Measurements from ENCODE around the gene ARIH2.
A peak's percentile ranks its signal among the peaks of the same experiment; 100 is the strongest.

Gene ARIH2

DNA sequence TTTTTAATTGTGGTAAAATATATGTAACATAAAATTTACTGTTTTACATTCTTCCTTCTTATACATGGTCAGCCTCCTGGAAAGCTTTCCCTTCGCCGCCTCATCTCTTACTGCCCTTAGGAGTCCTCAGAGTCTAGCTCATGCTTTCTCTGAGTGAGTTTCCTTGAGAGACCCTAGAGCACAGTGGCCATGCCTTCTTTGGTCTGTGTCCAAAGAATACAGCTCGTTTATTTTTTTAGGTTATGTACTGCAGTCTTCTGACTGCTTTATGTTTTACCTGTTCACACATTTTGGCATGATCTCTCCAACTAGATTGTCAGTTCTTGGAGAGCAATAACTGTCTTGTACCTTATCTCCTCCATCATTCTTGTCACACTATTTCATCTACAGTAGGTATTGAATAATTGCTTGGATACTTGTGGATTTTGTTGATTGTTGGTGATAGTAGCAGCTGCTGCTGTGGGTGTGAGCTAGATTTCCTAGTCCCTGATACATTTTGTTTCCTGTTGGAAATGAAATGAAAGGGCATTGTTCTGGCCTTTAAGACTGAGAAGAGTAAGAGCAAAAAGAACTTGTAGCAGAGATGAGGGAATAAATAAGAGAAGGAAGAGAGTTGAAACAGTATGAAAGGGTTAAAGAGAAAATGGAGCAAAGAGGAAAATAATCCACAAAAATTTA lies 10.9 kb downstream of the ARIH2 start:
- no peak for DNase-seq

DNA sequence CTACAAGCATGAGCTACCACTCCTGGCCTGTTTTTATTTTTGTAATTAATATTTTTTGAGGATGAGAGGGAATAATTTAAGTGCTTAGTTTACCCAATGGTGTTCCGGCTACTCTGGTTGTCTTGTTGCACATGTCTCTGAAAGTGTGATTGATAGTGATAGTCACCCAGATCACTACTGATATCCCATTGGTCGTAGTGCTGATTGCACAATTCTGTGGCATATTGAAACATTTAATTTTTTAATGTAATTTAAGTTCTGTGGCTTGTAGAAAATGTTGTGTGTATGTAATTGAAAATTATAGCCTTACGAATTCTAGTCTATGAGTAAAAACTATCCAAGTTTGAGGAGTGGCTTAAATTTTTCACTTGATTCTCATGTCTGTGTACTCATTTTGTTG lies 11.9 kb downstream of the ARIH2 start:
- no peak for DNase-seq

DNA sequence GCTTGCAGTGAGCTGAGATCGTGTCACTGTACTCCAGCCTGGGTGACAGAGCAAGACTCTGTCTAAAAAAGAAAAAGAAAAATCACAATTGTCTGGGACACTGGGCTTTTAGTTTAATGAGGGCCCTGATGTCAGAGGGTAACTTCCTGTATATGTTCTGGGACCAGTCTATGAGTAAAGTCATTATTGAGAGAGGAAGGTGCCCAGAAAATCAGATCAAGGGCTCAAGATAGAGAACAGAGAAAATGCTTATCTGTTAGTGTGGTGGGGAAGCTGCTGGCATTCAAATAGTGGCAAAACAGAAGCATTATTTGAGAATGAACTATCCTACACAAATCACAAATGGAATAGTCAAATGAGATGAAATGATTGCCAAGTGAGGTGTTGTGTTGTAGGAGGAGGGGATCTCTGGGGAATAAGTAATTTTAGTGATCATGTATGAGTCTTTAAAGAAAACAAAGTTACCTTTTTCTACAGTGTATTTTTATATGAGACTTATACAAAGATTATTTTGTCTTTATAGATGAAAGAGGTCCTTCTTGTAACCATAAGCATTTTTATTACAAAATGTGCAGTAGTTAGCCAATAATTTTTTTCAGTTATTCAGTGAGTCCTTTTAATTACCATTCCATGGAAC lies 13.4 kb downstream of the ARIH2 start:
- DNase-seq: no peak

DNA sequence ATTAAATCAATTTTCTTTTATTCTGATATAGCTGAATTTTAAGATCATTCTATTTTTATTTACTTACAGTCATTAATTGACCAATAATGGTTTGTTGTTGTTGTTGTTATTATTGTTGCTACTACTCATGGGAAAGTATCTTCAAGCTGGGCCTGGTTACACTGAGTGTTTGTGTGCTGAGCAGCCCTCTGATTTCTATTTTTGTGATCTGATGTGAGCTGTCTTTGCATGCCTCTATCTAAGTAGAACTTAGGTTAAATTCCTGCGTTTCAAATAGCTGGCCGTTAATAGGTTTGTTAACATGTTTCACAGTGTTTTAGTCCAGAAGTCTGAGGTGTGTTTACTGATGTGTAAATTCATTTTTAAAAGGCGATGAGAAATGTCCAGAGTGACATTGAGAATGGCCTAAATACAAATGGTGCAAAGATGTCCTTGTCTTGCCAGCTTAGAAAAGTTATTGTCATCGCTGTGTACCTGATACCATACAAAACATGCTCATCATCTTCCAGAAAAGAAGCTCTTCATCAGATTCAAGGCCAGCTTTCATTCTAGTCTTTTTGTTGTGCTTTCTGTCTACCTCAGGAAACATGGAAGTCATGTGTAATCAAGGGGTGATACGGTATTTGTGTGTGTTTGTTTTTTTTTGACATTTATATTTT lies 15.8 kb downstream of the ARIH2 start:
- no peak for DNase-seq

DNA sequence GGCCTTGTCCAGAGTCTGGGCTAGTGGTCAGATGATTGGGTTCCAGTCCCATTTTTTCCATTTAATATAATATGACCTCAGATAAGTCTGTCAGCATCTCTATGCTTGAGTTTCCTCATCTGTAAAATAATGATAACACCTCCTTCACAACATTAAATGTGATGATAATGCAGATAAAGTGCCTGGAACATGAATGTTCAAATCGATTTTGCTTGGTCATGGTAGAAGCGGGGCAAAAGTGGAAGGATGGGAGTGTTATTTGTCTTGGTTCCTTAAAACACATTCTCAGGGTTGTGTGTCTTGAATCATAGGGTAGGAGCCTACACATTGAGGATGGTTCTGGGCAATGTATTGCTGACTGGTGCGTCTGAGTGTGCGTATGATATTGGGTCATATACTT lies 16.9 kb downstream of the ARIH2 start:
- no peak for DNase-seq

DNA sequence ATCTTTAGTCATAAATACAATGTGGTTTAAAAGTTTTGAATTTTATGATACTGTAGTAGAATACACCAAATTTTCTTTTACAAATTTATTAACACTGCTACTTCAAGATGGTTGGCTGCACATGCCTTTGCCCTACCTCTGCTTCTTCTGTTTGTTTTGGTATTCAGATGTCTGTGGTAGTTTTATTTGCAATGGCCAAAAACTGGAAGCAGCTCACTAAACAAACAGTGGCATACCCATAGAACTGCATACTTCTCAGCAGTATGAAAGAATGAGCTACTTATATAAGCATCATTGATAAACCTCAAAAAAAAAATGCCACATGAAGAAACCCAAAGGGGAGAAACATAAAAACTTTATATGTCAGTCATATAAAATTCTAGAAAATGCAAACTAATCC lies 19.5 kb downstream of the ARIH2 start:
- no peak for DNase-seq

DNA sequence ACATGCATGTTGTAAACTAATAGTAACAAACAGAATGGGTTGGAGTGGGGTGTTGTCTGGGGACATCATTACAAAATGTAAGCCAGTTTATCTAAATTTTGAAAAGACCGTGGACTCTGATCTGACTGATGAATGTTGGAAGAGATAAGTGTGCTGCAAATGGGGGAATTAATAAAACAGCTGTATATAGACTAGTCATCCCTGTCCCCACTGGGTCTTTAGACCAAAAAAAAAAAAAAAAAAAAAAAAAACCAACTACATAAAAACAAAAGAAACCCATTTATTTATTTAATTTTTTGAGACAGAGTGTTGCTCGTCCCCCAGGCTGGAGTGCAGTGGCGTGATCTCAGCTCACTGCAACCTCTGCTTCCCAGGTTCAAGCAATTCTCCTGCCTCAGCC lies 20.0 kb downstream of the ARIH2 start:
- DNase-seq: no peak

DNA sequence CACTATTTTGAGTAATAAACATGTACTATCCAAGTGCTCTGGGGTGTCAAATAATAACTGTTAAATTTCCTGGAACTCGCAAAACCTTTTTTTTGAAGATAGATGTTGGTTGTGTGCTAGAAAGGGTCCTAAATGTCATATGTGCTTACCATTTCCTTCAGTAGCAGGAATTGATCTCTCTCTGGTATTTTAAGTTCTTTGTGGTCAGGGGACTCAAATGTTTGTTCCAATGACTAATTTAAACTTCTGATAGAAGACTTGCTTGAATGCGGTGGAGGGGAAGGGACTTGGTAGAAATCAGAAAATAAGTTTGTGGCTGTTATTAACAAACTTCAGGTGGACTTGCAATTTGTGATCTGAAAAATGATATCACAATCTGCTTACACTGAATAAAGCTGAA lies 26.8 kb downstream of the ARIH2 start:
- DNase-seq: no peak

DNA sequence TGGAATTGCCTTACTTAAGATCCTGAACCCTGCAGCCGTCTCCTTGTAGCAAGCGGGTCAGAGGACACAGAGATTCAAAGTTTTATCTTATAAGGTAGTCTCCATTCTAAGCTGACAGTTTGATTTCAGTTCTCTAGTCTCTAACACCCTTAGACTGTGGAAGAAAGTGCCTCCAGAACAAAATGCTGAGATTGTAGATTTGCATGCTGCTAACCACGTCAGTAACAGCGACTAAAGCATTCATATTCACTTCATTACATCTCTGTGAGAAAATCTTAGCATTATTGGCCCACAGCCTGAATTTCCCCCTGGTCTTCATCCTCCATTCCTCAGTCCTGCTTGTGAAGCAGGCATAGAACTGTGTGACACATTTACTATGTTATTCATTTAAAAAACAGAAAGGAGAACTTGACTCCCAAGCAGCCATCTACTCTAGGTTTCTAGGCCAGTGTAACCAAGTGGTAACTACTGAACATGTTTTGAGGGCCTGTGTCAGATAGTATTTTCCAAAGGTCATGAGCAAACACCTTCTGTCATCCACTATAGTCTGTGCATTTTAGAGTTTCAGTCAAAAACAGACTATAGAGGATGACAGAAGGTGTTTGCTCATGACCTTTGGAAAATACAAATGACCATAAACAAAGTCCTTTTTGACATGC lies 27.4 kb downstream of the ARIH2 start:
- no peak for DNase-seq

DNA sequence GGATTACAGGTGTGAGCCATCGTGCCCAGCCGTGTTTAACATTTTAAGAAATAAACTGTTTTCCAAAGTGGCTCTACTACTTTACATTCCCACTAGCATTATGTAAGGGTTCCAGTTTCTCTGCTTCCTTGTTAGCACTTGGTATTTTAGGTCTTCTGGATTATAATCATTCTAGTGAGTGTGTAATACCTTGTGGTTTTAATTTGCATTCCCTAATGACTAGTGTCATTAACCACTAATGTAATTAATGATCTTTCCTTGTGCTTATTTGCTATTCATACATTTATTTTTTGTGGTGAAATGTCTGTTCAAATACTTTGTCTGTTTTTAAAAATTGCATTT lies 30.7 kb downstream of the ARIH2 start:
- no peak for DNase-seq

DNA sequence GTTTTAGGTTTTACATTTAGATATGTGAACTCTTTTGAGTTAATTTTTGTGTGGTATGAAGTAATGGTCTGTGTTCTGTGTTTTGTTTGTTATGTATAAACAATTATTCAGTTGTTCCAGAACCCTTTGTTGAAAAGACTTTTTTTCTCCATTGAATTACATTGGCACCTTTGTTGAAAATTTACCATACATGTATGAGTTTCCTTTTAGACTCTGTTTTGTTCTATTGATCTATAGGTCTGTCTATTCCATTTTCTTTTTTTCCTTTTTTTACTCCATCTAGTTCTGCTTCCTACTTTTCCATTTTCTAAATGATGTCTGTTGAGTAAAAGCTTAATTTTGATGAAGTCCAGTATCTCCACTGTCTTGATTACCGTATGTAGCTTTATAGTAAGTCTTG lies 31.4 kb downstream of the ARIH2 start:
- DNase-seq: no peak

DNA sequence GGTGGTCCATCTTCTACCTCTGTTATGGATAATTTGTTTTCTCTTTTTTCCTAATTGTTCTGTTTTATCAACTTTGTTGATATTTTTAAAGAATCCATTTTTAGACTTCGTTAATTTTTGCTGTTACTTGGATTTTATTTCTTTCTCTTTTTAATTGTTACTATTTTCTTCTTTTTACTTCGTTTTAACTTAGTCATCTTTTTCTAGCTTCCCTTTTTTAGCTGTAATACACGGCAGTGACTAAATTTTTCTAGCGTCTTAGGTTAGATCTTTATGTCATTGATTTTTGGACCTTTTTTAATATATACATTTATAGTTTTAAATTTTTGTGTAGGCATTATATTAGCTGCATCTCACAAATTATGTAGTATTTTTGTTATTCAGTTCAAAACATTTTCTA lies 33.1 kb downstream of the ARIH2 start:
- no peak for DNase-seq

DNA sequence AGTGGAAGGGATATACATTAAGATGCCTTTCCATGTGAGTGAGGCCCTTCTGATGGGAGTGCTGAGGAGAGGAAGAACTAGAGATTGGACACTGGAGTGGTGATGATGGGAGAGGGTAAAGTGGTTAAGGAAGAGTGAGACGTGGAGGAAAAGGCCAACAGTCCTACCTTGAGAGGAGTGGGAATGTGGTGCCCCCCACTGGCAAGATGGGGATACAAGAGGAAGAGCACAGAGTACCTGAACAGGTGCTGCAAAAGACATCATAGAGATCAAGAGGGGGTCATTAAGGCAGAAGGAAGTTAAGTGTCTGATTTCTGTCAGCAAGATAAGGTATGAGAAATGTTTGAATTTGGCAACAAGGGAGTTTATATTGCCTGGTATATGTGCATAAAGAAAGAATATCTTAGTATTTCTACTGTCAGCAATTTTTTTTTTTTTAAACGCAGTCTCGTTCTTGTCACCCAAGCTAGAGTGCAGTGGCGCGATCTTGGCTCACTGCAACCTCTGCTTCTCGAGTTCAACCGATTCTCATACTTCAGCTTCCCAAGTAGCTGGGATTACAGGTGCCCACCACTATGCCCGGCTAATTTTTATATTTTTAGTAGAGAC lies 34.0 kb downstream of the ARIH2 start:
- peak; percentile 53 for DNase-seq

DNA sequence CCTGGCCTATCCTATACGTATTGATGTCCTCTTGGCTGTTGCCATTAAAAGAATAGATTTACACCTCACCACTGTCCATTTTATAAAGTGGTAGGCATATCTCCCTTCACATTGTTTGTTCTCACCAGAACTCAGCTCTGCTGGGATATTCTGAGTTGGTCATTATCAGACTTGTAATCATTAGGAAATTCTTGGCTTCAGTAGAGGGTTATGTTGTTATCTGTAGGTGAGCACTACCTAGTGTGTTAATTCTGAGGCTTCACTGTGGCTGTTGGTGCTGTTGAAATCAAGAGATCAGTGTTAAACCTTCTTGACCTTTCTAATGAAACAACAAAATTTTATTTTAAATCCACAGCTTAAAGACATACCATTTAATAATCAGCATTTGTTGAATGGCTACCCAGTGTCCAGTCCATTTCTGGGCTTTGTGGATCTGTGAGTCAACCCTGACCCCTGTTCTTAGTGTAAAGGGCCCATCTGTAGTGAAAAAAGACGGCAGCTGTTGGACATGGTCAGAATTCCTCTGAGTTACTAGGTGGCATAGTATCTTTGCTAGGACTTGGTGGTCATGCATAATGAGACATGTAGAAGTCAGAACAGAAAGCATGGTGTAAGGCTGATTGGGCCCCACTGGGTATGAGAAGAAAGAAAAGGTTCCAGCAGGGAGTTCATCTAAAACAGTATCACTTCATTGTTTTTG lies 38.5 kb downstream of the ARIH2 start:
- DNase-seq: no peak

DNA sequence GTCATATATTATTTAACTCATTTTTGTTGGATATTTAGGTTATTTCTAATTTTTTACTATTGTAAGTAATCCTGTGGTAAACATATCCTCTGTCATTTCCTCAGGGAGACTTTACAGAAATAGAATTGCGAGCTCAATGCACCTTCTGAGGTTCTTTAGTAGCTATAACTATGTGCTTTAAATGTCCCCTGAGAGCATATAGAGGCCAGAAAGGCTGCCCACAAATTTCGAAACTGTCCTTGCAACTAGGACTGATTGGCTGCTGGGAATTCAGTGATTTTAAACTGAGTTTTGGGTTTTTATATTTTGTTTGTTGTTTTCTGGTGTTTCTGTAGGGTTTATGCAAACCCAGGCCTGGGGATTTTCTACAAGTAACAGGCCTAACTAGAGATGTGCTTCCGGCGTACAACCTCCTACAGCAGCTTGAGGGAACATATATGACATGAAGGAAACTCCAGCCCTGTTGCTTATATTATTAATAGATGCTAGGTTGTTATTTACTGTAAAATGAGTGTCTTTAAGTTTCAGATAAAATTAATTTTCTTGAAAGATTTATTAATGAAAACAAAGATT lies 42.3 kb downstream of the ARIH2 start:
- DNase-seq: no peak

DNA sequence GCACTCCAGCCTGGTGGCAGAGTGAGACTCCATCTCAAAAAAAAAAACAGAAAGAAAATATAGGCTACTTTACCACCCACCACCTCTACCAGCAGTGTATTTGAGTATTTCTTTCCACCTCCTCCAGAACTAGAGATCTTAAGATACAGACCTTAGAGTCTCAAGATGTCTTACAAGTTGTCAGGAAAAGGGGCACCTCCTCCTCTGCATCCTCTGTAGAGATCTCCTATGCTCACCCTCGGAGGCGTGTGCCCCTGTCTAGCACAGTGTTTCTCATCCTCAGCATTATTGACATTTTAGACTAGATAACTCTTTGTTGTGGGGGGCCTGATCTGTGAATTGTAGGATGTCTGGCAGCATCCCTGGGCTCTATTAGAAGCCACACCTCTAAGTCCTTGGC lies 43.7 kb downstream of the ARIH2 start:
- no peak for DNase-seq

DNA sequence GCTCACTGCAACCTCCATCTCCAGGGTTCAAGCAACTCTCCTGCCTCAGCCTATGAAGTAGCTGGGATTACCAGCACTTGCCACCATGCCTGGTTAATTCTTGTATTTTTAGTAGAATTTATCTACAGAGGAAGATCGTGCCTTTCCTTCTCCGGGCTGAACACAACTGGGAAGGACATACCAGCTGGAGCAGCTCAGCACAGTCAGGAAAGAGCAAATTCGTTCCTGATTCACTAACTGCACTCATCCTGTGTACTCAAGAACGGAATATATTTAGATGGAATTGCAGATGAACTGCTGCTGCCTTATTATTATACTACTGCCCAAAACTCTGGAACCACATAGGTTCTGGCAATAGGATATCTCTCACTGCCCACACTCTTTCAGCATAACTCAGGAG lies 44.3 kb downstream of the ARIH2 start:
- no peak for DNase-seq

DNA sequence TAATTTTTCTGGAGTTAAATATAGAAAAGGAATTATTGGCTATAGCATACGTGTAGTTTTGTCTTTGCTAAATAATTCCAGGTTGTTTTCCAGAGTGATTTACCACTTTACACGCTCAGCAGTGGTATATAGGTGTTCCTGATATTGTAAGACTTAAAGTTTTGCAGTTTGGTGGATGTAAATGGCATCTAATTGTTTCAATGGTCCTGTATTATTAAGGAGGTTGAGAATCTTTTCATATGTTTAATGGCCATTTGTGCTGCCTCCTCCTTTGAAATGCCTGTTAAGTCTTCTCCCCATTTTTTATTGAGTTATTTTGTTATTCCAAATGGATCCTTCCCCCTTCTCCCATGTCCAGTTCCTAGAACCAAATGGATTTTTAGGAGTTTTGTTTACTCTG lies 44.9 kb downstream of the ARIH2 start:
- DNase-seq: no peak

DNA sequence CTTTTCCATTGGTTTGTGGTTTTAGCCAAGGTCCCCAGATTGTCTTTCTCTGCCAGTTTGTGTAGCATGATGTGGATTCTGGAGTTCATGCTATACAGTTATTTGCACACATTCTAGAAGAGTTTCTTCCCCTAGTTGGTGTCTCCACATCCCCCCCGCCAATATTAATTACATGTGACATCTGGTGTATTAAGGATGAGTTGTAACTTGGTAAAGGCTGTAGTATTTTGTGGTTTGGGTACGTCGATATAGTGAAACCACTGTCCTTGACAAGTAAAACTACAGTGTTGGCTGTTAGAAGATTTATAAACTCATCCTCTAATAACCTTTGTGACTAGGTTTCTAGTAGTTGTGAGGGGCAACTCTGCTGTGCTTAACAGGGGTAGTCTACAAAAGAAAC lies 47.7 kb downstream of the ARIH2 start:
- no peak for DNase-seq

DNA sequence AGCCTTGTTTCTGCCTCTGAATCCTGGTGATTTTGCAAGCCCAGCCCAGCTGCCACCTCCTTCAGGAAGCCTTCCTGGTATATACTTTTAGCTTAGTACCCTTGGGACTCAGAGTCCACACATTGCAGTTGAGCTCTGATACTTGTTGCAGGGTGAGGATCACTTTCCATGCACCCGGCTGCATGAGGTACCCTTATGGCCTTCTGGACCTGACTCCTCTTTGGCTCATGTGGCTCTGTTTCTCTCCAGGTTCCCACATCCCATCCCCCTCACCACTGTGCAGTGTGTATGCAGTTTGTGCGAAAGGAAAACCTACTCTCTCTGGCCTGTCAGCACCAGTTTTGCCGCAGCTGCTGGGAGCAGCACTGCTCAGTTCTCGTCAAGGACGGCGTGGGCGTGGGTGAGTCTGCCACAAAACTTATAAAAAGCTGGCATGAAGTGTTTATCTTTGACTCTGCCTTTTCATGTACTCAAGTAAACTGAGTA lies 48.3 kb downstream of the ARIH2 start:
- DNase-seq: no peak

DNA sequence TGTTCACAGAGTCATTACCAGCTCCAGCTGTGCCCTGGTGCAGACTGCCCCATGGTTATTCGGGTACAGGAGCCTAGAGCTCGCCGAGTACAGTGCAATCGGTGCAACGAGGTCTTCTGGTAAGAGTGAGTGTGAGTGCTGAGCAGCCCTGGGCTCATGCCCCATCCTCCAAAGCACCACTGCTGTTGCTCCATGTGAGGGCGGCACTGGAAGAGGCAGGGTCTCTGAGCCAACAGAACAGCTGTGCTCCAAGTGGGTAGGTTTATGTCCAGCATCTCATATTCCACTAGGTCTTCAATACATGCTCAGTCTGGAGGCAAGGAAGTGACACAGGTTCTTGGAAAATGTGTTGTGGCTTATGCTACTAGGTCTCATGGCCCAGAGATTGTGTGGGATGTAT lies 51.9 kb downstream of the ARIH2 start:
- DNase-seq: no peak

DNA sequence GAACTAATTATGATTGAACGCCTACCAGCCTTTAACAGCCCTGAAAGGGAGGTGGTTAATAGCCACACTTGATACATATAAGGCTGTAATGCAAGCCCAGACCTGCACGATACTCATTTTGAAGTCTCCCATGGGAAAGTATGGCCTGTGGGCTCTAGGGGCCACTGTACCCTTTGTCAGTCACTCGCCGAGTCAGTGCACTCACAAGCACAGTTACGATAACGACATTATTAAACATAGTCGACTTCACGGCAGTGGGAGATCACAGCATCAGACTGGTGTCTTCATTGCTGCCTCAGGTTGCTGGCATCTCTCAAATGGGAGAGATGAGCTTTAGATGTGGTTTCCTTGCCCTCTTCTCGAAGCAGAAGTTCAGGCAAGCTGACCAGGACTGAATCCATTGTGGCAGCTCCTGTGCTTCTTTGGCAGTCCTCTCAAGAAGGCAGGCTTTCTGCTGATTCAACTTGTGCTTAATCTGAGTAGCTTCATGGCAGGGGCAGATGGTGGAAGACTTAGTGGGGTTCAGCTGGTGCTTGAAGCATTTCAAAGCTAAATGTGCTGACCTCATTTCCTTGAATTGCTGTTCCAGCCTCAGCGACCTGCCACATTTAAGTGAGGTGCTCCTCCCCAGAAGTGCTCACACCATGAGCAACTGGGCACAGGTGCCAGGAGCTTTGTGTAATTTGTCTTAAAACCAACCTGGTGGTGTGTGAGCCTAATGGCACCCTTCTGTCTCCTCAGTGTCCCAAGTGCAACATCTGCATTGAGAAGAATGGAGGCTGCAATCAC lies 55.6 kb downstream of the ARIH2 start:
- no peak for DNase-seq

All from activated CD4-positive, alpha-beta T cell treated with anti-CD3 and anti-CD28 coated beads, Interleukin-2, amount 50 U/mL, for 1 hour (primary cell).